Osteoblast (primary cell): ENCODE data around the gene ZRANB3. TPM values are rescaled to one million over a fixed set of nuclear protein-coding genes. Genes with fewer than 3 reads are reported as not detected.

Experiments used
- DNase-seq: peaks from one replicate; pipeline ENCODE4 v3.0.0; 2011; ENCODE audit warnings: low spot score, mixed read lengths; ENCODE audit not compliant: insufficient read length; ENCODE audit errors: missing footprints
- H2AFZ ChIP-seq: 2 replicates; pipeline ENCODE4 v1.6.0; 2011; ENCODE audit warnings: mild to moderate bottlenecking, low read length
- H3K27ac ChIP-seq: 2 replicates; pipeline ENCODE4 v1.5.1; 2011; ENCODE audit warnings: mild to moderate bottlenecking, low read depth, low read length, moderate library complexity
- H3K27me3 ChIP-seq: 2 replicates; pipeline ENCODE4 v1.6.0; 2012; ENCODE audit warnings: mild to moderate bottlenecking, control low read depth, inconsistent platforms, low read length, moderate library complexity; ENCODE audit not compliant: insufficient read depth
- H3K36me3 ChIP-seq: 2 replicates; pipeline ENCODE4 v1.5.1; 2011; ENCODE audit warnings: mild to moderate bottlenecking, low read length, control low read depth, moderate library complexity; ENCODE audit not compliant: insufficient read depth
- H3K4me1 ChIP-seq: 2 replicates; pipeline ENCODE4 v1.5.1; 2011; ENCODE audit warnings: mild to moderate bottlenecking, low read length, control low read depth, moderate library complexity; ENCODE audit not compliant: insufficient read depth
- H3K4me2 ChIP-seq: 2 replicates; pipeline ENCODE4 v1.6.0; 2011; ENCODE audit warnings: mild to moderate bottlenecking, low read length; ENCODE audit not compliant: insufficient read depth
- H3K4me3 ChIP-seq: fragments of 200-600 bp; sonication (generic); 3 replicates; pipeline ENCODE4 v1.5.1; 2012; ENCODE audit warnings: mild to moderate bottlenecking, low read length, inconsistent platforms; ENCODE audit not compliant: insufficient read depth
- H3K79me2 ChIP-seq: 2 replicates; pipeline ENCODE4 v1.6.0; 2012; ENCODE audit warnings: mild to moderate bottlenecking, low read length, control low read depth, inconsistent platforms; ENCODE audit not compliant: insufficient read depth
- H3K9me3 ChIP-seq: 2 replicates; pipeline ENCODE4 v1.5.1; 2011; ENCODE audit warnings: low read depth, low read length, control low read depth
- H4K20me1 ChIP-seq: 2 replicates; pipeline ENCODE4 v1.6.0; 2012; ENCODE audit warnings: mild to moderate bottlenecking, low read length, control low read depth; ENCODE audit not compliant: insufficient read depth
- CTCF ChIP-seq: IDR thresholded peaks from 2 replicates; pipeline ENCODE4 v1.5.1; 2011; ENCODE audit warnings: mild to moderate bottlenecking, low read depth, low read length, moderate library complexity; ENCODE audit errors: extremely low read depth
- total RNA-seq: library from RNA; depleted of rRNA; stranded (reverse); fragments of >200 nt; gene quantifications from 2 replicates; pipeline ENCODE4 v1.2.3, GENCODE V29; 2012

Gene ZRANB3
- total RNA-seq, 1 donor, result 9.0 TPM

- Histone ChIP-seq H3K9me3 (no peaks in the 10 kb centered on the region), H4K20me1 (no peaks in the 10 kb centered on the region), H3K4me3 (no peak overlapping the region), H3K36me3 (no peaks in the 10 kb centered on the region), H3K4me2 (no peak overlapping the region), H2AFZ (no peak overlapping the region), H3K27me3 (no peaks in the 10 kb centered on the region), H3K4me1 (no peaks in the 10 kb centered on the region), H3K27ac (no peak overlapping the region), H3K79me2 (no peaks in the 10 kb centered on the region)
- no peak for TF ChIP-seq CTCF
- DNase-seq, result no peak
These were observed 348.4 kb downstream of the ZRANB3 start for GRCh38 chr2:135182601-135183000.

GRCh38 chr2:135182190-135182589, 348.8 kb downstream of the ZRANB3 start:
- no peak overlapping the region for H2AFZ ChIP-seq
- H4K20me1 ChIP-seq, result no peaks in the 10 kb centered on the region
- no peaks in the 10 kb centered on the region for H3K9me3 ChIP-seq
- no peak overlapping the region for H3K4me2 ChIP-seq
- no peak overlapping the region for H3K27ac ChIP-seq
- no peaks in the 10 kb centered on the region for H3K27me3 ChIP-seq
- no peaks in the 10 kb centered on the region for H3K4me1 ChIP-seq
- no peak for DNase-seq
- H3K36me3 ChIP-seq, result no peaks in the 10 kb centered on the region
- H3K79me2 ChIP-seq, result no peaks in the 10 kb centered on the region
- TF ChIP-seq CTCF, result no peak
- no peak overlapping the region for H3K4me3 ChIP-seq

GRCh38 chr2:135179689-135180088, 351.3 kb downstream of the ZRANB3 start:
- H3K27ac ChIP-seq, result no peak overlapping the region
- no peak overlapping the region for H2AFZ ChIP-seq
- no peak overlapping the region for H3K4me3 ChIP-seq
- H3K79me2 ChIP-seq, result no peaks in the 10 kb centered on the region
- H4K20me1 ChIP-seq, result no peaks in the 10 kb centered on the region
- DNase-seq, result no peak
- no peaks in the 10 kb centered on the region for H3K27me3 ChIP-seq
- H3K4me1 ChIP-seq, result no peaks in the 10 kb centered on the region
- H3K4me2 ChIP-seq, result no peak overlapping the region
- H3K9me3 ChIP-seq, result no peaks in the 10 kb centered on the region
- peaks cover 10% of the 10 kb centered on the region for H3K36me3 ChIP-seq
- TF ChIP-seq CTCF, result no peak

- no peaks in the 10 kb centered on the region for H3K79me2 ChIP-seq
- no peaks in the 10 kb centered on the region for H3K4me1 ChIP-seq
- H4K20me1 ChIP-seq, result peaks cover 2% of the 10 kb centered on the region
- H3K4me2 ChIP-seq, result no peak overlapping the region
- H3K36me3 ChIP-seq, result peaks cover 19% of the 10 kb centered on the region
- no peaks in the 10 kb centered on the region for H3K9me3 ChIP-seq
- TF ChIP-seq CTCF, result no peak
- no peak for DNase-seq
- no peak overlapping the region for H2AFZ ChIP-seq
- no peak overlapping the region for H3K27ac ChIP-seq
- H3K27me3 ChIP-seq, result no peaks in the 10 kb centered on the region
- H3K4me3 ChIP-seq, result no peak overlapping the region
These were observed 355.8 kb downstream of the ZRANB3 start for GRCh38 chr2:135175177-135175576.
